Activated T-cell treated with anti-CD3 and anti-CD28 coated beads for 4 hours (primary cell): ENCODE data around the gene SDCCAG8.

Experiments used
- DNase-seq: peaks from one replicate; pipeline ENCODE4 v3.0.0-alpha.2; 2020

The SDCCAG8 gene

GRCh38 chr1:243465738-243466137 is 209.9 kb downstream of the SDCCAG8 start:
- no peak for DNase-seq

- DNase-seq: no peak
Measured at GRCh38 chr1:243469497-243469896, 213.7 kb downstream of the SDCCAG8 start.

DNA sequence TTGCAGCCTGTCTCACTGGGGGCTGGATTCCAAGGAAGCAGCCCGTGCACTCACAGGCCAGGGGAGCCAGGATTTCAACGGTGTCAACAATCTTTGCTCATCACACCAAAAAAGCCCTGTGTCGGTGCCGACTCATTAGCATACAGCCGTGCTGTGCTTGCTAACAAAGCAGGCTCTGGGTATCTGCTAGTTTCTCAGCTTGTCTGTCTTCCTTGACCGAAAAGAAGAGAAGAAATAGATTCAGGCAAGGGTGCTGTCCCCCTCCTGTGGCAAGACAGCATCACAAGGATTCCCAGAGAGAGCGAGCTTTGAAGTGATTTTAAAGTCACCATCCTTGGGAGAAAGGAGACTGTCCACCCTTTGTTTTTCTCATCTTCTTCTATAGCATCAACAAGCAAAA is 214.7 kb downstream of the SDCCAG8 start:
- no peak for DNase-seq

- DNase-seq: no peak
Measured at GRCh38 chr1:243471026-243471685, 215.3 kb downstream of the SDCCAG8 start.

DNA sequence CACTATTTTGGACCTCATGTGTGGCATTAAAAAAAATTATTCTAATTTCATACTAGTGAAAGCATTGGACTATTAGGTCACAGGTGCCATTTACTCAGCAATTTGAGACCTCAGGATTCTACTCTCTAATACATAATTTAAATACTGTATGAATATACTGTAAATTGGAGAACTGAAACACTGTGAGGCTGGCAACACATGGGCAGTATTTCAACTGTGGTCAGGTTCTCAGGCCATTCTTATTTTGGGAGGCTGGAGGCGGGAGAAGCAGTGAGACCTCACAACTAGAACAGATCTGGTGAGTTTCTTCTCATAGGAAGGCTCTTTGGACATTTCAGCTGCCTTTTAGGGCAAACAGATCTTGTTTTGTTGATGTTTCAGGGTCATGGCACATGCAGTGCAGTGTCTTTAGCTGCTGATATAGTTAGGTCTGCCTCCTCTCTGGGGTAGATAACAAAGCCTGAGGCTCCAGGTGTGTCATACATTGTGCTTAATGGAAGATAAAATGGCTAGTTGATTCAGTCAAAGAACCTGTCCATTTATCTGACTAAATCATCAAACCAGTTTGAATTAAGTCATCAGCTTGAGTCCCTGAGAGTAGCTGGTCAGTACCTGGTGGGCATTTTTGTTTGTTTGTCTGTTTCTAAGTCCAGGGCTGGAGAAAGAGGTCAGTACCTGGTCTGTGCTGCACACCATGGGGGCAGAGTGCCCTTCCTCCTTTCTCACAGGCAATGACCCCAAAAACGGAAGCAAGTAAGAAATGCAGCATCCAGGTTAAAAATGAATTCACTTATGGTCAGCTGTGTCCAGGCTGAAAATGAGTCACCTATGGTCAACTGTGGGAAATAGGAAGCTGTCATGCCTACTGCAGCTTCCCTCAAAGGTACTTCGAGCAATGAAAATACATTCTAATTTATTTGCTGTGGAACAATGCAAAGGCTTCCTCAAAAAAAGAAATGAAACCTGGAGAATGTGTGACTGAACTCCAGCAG is 216.2 kb downstream of the SDCCAG8 start:
- DNase-seq: no peak

DNA sequence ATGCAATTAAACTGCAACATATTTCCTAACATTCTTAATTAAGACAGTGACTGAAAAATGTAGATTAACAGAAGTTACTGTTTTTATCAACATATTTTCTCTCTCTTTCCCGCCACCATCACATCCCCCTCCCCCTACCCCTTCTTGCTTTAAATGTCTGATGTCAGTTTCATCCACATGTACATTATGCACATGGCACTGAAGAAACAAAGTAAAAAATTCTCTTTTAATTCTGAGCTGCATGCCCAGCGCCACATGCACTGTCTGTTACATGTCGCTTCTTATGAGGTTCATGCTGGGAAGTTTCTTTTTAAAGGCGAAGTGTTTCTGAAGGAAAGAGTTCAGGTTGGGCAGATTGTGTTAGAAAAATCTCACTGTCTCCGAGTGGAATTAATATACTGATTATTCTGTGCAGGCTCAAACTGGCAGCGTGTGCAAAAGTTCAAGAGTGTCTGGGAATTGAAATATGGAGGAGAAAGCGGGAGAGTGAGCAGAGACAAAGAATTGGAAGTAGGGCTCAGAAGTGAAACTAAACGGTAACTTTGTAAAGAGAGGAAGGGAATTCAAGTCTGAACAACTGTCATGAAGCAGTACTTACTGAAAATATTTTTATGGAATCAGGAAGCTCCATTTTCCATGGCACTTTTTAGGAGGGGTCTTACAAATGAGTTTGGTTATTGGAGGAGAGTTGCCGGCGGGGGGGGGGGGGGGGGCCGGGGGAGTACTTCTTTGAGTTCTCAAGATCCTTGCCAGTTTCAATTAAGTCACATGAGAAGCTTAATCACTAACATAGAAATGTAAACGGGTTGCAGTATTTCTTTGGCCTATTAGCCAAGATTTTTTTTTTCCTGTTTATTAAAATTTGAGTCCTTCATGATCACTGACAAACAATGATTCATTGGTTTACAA is 217.6 kb downstream of the SDCCAG8 start:
- no peak for DNase-seq

- no peak for DNase-seq
Measured at GRCh38 chr1:243474136-243474881, 218.5 kb downstream of the SDCCAG8 start.

DNA sequence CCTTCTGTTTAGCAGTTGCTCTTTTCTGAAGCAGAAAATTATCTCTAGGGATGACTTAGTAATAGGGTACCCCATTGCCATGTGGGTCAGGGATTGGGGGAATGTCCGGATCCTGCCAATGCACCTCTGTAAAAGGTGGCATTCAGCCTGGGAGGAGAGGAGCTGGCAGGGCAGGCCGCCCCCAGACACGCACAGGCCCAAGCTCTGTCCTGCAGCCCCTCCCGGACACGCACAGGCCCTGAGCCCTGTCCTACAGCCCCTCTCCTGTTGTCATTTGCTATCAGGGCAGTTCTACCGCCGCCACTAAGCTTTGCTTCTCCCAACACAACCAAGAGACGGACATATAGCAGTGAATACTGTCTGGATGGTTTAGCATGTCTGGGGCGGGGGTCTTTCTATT is 219.1 kb downstream of the SDCCAG8 start:
- no peak for DNase-seq

DNA sequence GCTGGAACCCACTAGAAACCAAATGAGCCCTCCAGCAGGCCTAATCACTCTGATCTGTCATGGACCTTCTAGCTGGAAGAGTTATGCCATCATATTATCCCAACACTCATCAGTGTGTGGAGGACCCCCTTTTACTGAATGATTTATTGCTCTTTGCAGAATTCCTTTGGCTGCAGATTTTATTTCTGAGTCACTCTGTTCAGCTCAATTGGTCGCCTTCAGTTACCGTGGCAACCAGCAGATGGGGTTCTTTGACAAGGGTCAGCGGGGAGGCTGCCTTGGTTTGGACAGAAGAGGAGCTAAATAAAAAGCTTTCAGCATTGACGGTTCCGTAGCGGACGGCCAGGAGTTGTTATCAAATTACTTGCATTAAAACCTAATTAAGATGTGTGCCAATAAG is 220.1 kb downstream of the SDCCAG8 start:
- no peak for DNase-seq

DNA sequence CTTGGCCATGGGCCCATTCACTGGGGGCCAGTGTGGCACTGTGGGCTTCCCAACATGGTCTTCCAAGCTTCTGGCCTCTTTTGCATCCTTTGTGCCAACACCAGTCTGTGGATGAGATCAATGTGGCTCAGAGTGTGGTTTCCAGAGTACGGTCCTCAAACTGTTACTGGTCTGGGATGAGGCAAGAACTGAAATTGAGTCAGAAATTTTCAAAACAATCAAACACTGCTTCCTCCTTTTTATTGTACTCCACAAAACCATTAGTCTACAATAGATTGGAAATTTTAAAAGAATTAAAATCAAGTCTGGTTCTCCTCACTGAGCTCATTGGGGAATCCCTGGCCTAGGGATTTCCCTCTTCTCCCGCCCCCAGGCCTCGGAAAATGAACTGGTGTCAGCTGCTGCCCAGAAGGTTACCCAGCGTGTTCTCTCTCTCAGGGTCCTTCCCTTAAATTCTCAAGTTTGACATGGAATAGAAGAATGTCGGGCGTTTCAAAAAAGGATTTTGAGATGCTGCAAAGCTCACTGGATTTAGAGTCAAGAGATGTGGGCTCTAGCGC is 222.0 kb downstream of the SDCCAG8 start:
- DNase-seq: no peak

DNA sequence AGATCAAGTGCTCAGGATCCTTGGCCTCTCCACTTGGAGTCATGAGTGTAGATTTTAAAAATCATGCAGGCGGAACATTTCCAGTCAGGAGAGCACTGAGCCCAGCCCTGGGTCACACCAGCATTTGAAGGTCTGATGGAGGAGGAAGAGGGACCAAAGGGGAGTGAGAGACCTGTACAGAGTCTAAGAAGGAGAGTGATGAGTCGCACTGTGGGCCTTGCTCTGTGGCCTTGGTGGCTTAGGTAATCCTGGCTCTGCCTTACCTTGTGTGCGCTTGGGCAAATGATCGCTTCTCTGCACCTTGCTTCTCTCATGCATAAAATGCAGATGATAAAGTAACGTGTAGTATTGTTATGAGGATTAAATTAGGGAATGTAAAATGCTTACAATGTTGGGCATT is 225.3 kb downstream of the SDCCAG8 start:
- no peak for DNase-seq

DNA sequence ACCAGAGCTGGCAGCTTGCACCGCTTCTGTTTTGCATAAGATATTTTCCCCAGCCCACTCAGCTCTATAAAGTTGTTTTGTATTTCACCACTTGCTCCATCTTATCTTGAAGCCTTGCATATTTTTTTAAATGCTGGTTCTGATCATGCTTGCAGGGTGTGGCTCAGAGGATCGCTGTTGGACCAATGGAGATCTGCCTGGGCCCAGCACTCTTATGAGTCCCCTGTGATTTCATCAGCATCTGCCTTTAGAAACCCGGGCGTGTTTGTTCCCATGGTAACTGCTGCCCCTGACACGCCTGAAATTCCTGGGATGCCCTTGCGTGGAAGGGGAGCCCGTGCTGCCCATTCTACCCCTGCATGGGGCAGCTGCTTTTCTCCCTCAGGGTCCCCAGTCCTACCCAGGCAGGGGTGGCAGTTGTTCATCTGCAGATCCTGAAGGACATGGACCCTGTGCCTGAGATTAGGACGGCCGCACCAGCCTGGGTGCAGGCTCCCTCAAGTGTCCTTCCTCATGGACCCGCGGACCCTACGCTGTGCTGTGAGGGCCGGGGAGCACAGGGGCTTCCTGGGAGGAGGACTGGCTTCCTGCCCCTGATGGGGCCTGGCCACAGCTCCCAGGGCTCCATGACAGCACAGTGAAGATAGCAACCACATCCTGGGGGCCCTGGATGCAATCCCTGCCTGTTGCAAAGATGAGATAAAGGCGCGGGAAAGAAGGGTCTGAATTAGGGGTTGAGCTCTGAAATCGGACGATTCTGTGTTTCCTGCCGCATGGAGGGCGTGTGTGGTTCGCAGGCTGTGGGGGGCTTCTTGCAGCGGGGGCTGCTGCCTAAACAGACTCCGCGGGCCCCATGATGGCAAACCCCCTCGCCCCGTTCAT is 226.5 kb downstream of the SDCCAG8 start:
- no peak for DNase-seq

GRCh38 chr1:243483071-243483771 is 227.4 kb downstream of the SDCCAG8 start:
- DNase-seq: no peak

GRCh38 chr1:243483952-243484351 is 228.1 kb downstream of the SDCCAG8 start:
- DNase-seq: no peak

- no peak for DNase-seq
Measured at GRCh38 chr1:243487036-243487648, 231.3 kb downstream of the SDCCAG8 start.

DNA sequence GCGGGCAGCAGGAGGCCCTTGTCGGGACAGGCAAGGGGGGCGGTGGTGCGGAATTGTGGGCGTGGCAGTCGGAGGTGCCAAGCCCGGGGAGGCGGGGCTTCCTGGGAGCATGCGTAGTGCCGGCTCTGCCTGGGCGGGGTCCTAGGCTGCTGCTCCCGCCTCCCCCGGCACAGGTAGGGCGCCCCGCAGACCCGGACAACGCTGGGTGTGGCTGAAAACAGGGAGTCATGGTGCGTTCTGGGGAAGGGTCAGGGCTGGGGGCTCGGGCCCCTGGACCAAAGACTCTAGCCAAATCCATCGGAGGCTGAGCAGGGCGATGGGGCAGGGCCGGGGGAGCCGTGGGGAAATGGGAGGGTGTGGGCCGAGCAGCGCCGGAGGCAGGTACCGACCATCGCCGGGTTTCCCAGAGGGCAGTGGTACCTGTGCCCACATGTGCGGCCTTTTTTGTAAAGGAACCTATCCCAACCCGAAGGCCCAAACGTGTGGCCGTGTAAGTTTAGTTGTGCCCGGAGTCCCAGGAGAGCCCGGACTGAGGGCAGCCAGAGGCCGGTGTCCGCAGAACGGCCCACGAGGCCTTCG is 231.9 kb downstream of the SDCCAG8 start:
- no peak for DNase-seq

DNA sequence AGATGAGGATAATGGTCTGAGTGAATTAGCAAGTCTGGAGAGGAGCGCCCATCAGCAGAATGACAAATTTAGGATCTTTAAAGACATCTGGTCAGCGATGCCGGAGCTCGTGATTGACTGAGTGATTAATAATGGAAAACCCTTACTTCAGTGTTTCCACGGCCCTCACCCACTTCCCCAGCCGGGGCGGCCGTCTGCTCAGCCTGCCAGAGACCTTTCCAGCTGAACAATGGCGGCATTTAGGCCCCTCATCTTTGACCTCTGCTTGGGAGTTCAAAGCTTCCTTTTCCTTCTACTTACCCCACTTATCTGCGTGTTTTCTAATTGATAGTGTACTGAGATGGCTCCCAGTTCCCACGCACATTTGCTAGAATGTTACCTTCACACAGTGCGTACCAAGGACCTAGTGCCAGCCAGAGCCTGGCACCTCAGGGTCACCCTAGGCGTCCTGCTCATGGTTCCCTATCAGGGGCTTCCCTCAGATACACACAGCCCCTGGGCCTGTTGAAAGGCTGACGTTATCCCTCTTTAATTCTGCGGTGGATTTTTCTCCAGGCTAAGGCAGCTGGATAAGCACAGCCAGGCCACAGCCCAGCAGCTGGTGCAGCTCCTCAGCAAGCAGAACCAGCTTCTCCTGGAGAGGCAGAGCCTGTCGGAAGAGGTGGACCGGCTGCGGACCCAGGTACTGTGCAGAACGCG is 232.8 kb downstream of the SDCCAG8 start:
- no peak for DNase-seq

GRCh38 chr1:243489158-243489527 is 233.3 kb downstream of the SDCCAG8 start:
- no peak for DNase-seq
